H9 (cell line): Measurements from ENCODE around the gene FUT8. TPM values are rescaled to one million over a fixed set of nuclear protein-coding genes. Genes with fewer than 3 reads are reported as not detected.

ENCODE experiments used
- DNase-seq: peaks from one replicate; pipeline ENCODE4 v3.0.0-alpha.2; 2017
- H2AFZ ChIP-seq: one replicate; pipeline ENCODE4 v1.6.1; 2013; ENCODE audit warnings: mild to moderate bottlenecking, low read length, control low read depth, moderate library complexity
- H2AK5ac ChIP-seq: 2 replicates; pipeline ENCODE4 v1.6.1; 2013; ENCODE audit warnings: low read length, control low read depth, mixed read lengths; ENCODE audit not compliant: insufficient read length
- H2BK120ac ChIP-seq: one replicate; pipeline ENCODE4 v1.6.1; 2013; ENCODE audit warnings: low read depth, mild to moderate bottlenecking, low read length, control low read depth, inconsistent platforms; ENCODE audit not compliant: poor library complexity, severe bottlenecking
- H2BK12ac ChIP-seq: 2 replicates; pipeline ENCODE4 v1.6.1; 2013; ENCODE audit warnings: low read length, control low read depth, mixed read lengths, low read depth; ENCODE audit not compliant: insufficient read length
- H2BK15ac ChIP-seq: 2 replicates; pipeline ENCODE4 v1.6.1; 2013; ENCODE audit warnings: low read depth, low read length, control low read depth
- H2BK20ac ChIP-seq: one replicate; pipeline ENCODE4 v1.6.1; 2013; ENCODE audit warnings: low read depth, mild to moderate bottlenecking, low read length, control low read depth, inconsistent platforms; ENCODE audit not compliant: poor library complexity, severe bottlenecking
- H2BK5ac ChIP-seq: 2 replicates; pipeline ENCODE4 v1.6.1; 2013; ENCODE audit warnings: low read length, control low read depth, mixed read lengths; ENCODE audit not compliant: insufficient read length
- H3K14ac ChIP-seq: 2 replicates; pipeline ENCODE4 v1.6.1; 2013; ENCODE audit warnings: low read length, control low read depth; ENCODE audit not compliant: insufficient read depth
- H3K18ac ChIP-seq: 2 replicates; pipeline ENCODE4 v1.6.1; 2013; ENCODE audit warnings: low read depth, mild to moderate bottlenecking, mixed read lengths, low read length, control low read depth; ENCODE audit not compliant: insufficient read length
- H3K23ac ChIP-seq: 2 replicates; pipeline ENCODE4 v1.6.1; 2013; ENCODE audit warnings: low read length, control low read depth, mixed read lengths, low read depth; ENCODE audit not compliant: insufficient read length
- H3K23me2 ChIP-seq: 2 replicates; pipeline ENCODE4 v1.6.1; 2013; ENCODE audit warnings: low read depth, mild to moderate bottlenecking, mixed read lengths, low read length, control low read depth; ENCODE audit not compliant: insufficient read length, poor library complexity, severe bottlenecking
- H3K27ac ChIP-seq: 2 replicates; pipeline ENCODE4 v1.5.1; 2013; ENCODE audit warnings: low read length, control low read depth, mixed read lengths, low read depth; ENCODE audit not compliant: insufficient read length
- H3K27me3 ChIP-seq: 2 replicates; pipeline ENCODE4 v1.6.1; 2013; ENCODE audit warnings: low read length, control low read depth, inconsistent platforms; ENCODE audit not compliant: insufficient read depth
- H3K4ac ChIP-seq: 2 replicates; pipeline ENCODE4 v1.6.1; 2013; ENCODE audit warnings: low read depth, mild to moderate bottlenecking, control low read depth, inconsistent platforms, low read length, moderate library complexity
- H3K4me1 ChIP-seq: 2 replicates; pipeline ENCODE4 v1.6.1; 2013; ENCODE audit warnings: low read length, control low read depth, inconsistent platforms; ENCODE audit not compliant: insufficient read depth
- H3K4me2 ChIP-seq: 2 replicates; pipeline ENCODE4 v1.6.1; 2013; ENCODE audit warnings: low read length, control low read depth, mixed read lengths; ENCODE audit not compliant: insufficient read length, insufficient read depth
- H3K56ac ChIP-seq: 2 replicates; pipeline ENCODE4 v1.6.1; 2013; ENCODE audit warnings: low read depth, mild to moderate bottlenecking, mixed read lengths, low read length, control low read depth; ENCODE audit not compliant: insufficient read length
- H3K79me1 ChIP-seq: 2 replicates; pipeline ENCODE4 v1.6.1; 2013; ENCODE audit warnings: low read depth, mild to moderate bottlenecking, moderate library complexity, low read length, control low read depth, inconsistent platforms; ENCODE audit not compliant: insufficient read depth, poor library complexity, severe bottlenecking
- H3K79me2 ChIP-seq: 2 replicates; pipeline ENCODE4 v1.6.1; 2013; ENCODE audit warnings: low read length, control low read depth, inconsistent platforms; ENCODE audit not compliant: insufficient read depth
- H3K9ac ChIP-seq: 2 replicates; pipeline ENCODE4 v1.6.1; 2013; ENCODE audit warnings: low read length, control low read depth, mixed read lengths; ENCODE audit not compliant: insufficient read length; ENCODE audit errors: extremely low read depth
- H3K9me3 ChIP-seq: one replicate; pipeline ENCODE4 v1.6.1; 2013; ENCODE audit warnings: low read depth, low read length, inconsistent platforms; ENCODE audit not compliant: control insufficient read depth
- H3T11ph ChIP-seq: one replicate; pipeline ENCODE4 v1.6.1; 2013; ENCODE audit warnings: mild to moderate bottlenecking, low read length, control low read depth, inconsistent platforms
- H4K20me1 ChIP-seq: one replicate; pipeline ENCODE4 v1.6.1; 2013; ENCODE audit not compliant: control insufficient read depth, insufficient read length, insufficient read depth
- H4K5ac ChIP-seq: 2 replicates; pipeline ENCODE4 v1.6.1; 2013; ENCODE audit warnings: low read depth, mild to moderate bottlenecking, mixed read lengths, low read length, control low read depth; ENCODE audit not compliant: insufficient read length
- H4K8ac ChIP-seq: replicated peaks from 2 replicates; pipeline ENCODE4 v1.6.1; 2013; ENCODE audit warnings: low read length, control low read depth, mixed read lengths, low read depth; ENCODE audit not compliant: insufficient read length
- H4K91ac ChIP-seq: 2 replicates; pipeline ENCODE4 v1.6.1; 2013; ENCODE audit warnings: low read depth, mild to moderate bottlenecking, moderate library complexity, mixed read lengths, low read length, control low read depth; ENCODE audit not compliant: insufficient read length
- H3K27ac Mint-ChIP-seq, 3 experiments: 2 replicates in 2 of 3; 3 replicates in 1 of 3; pipeline ENCODE4 v1.8.0; 2020 to 2021; ENCODE audit warnings: mixed read lengths in 3 of 3, mild to moderate bottlenecking in 1 of 3, moderate library complexity in 1 of 3
- H3K27me3 Mint-ChIP-seq: 2 replicates; pipeline ENCODE4 v1.8.0; 2021; ENCODE audit warnings: low read depth, mild to moderate bottlenecking, moderate library complexity, mixed read lengths
- H3K36me3 Mint-ChIP-seq, 3 experiments: 2 replicates in 2 of 3; 3 replicates in 1 of 3; pipeline ENCODE4 v1.8.0; 2020 to 2021; ENCODE audit warnings: low read depth in 3 of 3, mixed read lengths in 3 of 3; ENCODE audit not compliant: insufficient read depth in 1 of 3
- H3K4me1 Mint-ChIP-seq, 2 experiments: 2 replicates each; pipeline ENCODE4 v1.8.0; 2020; ENCODE audit warnings: mixed read lengths in 2 of 2
- H3K4me3 Mint-ChIP-seq, 2 experiments: 2 replicates in 1 of 2; 3 replicates in 1 of 2; pipeline ENCODE4 v1.8.0; 2020 to 2021; ENCODE audit warnings: mild to moderate bottlenecking in 2 of 2, mixed read lengths in 2 of 2, moderate library complexity in 1 of 2
- H3K9me3 Mint-ChIP-seq, 2 experiments: 2 replicates in 1 of 2; 3 replicates in 1 of 2; pipeline ENCODE4 v1.8.0; 2020; ENCODE audit warnings: mild to moderate bottlenecking in 2 of 2, mixed read lengths in 2 of 2, moderate library complexity in 1 of 2
- WGBS: extraction: QIAGEN DNeasy Blood & Tissue Kit; methylation state at CpG from one replicate; pipeline ENCODE4 v1.1.7; 2013; ENCODE audit warnings: missing lambda C conversion rate, low lambda C conversion rate, mixed read lengths; ENCODE audit not compliant: insufficient read length; ENCODE audit errors: extremely low coverage; 5-methylcytosine and 5-hydroxymethylcytosine counted together
- total RNA-seq: library from RNA; stranded (reverse); gene quantifications from 2 replicates; pipeline ENCODE4 v1.2.1, GENCODE V29; 2021
- TF ChIP-seq, protein P1 (sequence below): fragments of 200-600 bp; sonication (generic); conservative IDR thresholded peaks from 3 replicates; pipeline ENCODE4 v1.8.0; 2021; ENCODE audit warnings: antibody characterized with exemption, mild to moderate bottlenecking

The FUT8 gene
- total RNA-seq, 1 experiment from 2014 or later, result 44.3 TPM

DNA sequence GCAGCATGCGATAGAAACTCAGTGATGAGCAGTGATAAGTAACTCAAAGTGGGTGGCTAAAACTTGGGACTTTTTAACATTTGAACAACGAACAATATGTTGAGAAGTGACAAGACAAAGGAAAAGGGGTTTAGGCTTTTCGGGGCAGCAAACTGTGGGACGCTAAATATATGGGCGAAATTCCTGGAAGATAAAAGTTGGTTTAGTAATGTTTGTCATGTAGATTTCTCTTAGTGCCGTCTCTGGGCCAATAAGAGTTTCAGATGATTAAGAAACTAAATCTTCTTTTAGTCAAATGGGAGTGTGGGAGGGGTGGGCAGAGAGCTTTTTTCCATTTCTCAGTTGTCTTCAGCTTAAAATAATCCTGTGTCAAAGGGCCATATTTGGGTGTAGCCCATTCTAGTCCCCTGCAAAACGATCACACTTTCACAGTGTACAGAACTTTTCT, 41.7 kb upstream of the FUT8 start:
- no peak overlapping the region for H2BK5ac ChIP-seq
- no peak overlapping the region for H3K4me2 ChIP-seq
- H2AK5ac ChIP-seq, result no peak overlapping the region
- H3K9ac ChIP-seq, result no peak overlapping the region
- H3K4ac ChIP-seq, result no peak overlapping the region
- no peak overlapping the region for H2BK12ac ChIP-seq
- no peaks in the 10 kb centered on the region for H3K9me3 ChIP-seq
- Mint-ChIP-seq H3K4me3 (no peak overlapping the region), H3K36me3 (no peaks in the 10 kb centered on the region), H3K4me1 (peaks cover 50 to 55% of the 10 kb centered on the region in 2 experiments), H3K27ac (peak overlapping the region; percentile 1 to 95 (median 49); a peak in 4 of 7 replicates), H3K9me3 (peaks cover 3% of the 10 kb centered on the region in 2 experiments; a peak in 3 of 5 replicates), H3K27me3 (no peaks in the 10 kb centered on the region)
- no peak overlapping the region for H3K14ac ChIP-seq
- TF ChIP-seq, protein P1, sequence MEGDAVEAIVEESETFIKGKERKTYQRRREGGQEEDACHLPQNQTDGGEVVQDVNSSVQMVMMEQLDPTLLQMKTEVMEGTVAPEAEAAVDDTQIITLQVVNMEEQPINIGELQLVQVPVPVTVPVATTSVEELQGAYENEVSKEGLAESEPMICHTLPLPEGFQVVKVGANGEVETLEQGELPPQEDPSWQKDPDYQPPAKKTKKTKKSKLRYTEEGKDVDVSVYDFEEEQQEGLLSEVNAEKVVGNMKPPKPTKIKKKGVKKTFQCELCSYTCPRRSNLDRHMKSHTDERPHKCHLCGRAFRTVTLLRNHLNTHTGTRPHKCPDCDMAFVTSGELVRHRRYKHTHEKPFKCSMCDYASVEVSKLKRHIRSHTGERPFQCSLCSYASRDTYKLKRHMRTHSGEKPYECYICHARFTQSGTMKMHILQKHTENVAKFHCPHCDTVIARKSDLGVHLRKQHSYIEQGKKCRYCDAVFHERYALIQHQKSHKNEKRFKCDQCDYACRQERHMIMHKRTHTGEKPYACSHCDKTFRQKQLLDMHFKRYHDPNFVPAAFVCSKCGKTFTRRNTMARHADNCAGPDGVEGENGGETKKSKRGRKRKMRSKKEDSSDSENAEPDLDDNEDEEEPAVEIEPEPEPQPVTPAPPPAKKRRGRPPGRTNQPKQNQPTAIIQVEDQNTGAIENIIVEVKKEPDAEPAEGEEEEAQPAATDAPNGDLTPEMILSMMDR, result no peak
- H3T11ph ChIP-seq, result no peak overlapping the region
- H4K5ac ChIP-seq, result no peak overlapping the region
- no peak overlapping the region for H2BK15ac ChIP-seq
- H3K56ac ChIP-seq, result no peak overlapping the region
- H4K20me1 ChIP-seq, result no peaks in the 10 kb centered on the region
- H3K79me2 ChIP-seq, result no peaks in the 10 kb centered on the region
- no peak overlapping the region for H4K8ac ChIP-seq
- no peaks in the 10 kb centered on the region for H3K23me2 ChIP-seq
- WGBS, result no CpG with 5 or more reads among the region's 7 CpGs
- no peaks in the 10 kb centered on the region for H3K79me1 ChIP-seq
- H3K27me3 ChIP-seq, result no peaks in the 10 kb centered on the region
- no peak overlapping the region for H2AFZ ChIP-seq
- no peak overlapping the region for H2BK20ac ChIP-seq
- DNase-seq, result no peak
- H3K23ac ChIP-seq, result no peak overlapping the region
- no peak overlapping the region for H3K18ac ChIP-seq
- no peak overlapping the region for H4K91ac ChIP-seq
- H2BK120ac ChIP-seq, result no peak overlapping the region
- H3K4me1 ChIP-seq, result peaks cover 8% of the 10 kb centered on the region
- H3K27ac ChIP-seq, result no peak overlapping the region
